Measurements from ENCODE around the gene RALGPS2. TPM values are rescaled to one million over a fixed set of nuclear protein-coding genes. Genes with fewer than 3 reads are reported as not detected.

The RALGPS2 gene
- total and polyA plus RNA-seq, 2 of the 8 experiments (the other 6 are each of a cell fraction or from before 2014, with no cell fraction given), result 6.7 to 38.0 TPM

DNA sequence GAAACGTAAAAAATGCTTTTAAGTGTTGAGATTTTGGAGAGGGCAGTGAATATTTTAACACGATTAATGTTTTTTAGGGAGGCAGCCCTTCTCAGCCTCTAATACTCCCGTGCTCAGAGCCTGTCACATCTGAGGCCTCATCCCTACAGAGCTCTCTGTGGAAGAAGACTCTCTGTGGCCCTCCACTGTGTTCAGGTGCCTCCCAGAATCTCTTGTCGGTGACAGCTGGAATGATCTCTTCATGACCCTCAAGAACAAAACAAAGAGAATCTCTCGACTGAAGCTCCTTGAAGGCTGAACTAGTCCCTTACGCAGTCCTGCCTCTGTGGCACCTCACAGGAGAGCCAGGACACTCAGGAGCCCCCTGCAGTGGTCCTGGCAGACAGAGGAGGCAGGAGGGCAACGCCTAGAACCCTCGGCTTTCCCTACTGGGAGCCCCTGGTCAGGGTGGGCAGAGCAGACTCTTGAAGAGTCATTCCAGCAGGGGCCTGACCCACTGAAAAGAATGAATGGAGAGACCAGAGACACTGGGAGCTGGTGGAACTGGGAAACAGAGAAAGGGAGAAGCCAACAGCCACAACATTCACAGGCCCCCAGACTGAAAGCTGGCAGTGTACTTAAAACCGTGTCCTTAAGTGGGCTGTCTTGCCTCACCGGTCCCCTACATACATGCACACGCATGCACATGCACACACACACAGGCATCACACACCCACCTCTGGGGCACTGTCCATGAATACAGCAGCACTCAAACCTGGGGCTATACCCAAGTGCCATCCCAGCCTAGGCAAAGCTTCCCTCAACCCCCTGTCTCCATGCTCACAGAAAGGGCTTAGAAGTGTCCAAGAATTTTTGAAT is 213.3 kb downstream of the RALGPS2 start:
- no peak for FAIRE-seq
- no peak overlapping the region for H3K27ac ChIP-seq (ENCODE audit: low read depth, low read length)
- no peak for TF ChIP-seq RBBP5 (IDR thresholded peaks at IDR 0.05; ENCODE audit: borderline replicate concordance, low read depth, low read length)
- TF ChIP-seq ASH2L (IDR thresholded peaks at IDR 0.05; ENCODE audit: low read length), result no peak
- TF ChIP-seq BACH1 (IDR thresholded peaks at IDR 0.05; ENCODE audit: low read length), result no peak
- TF ChIP-seq CTCF (IDR thresholded peaks at IDR 0.05; ENCODE audit: control extremely low read depth in 1 of 3, insufficient read depth in 1 of 3, low read depth in 1 of 3, low read length in 3 of 3), result no peak
- TF ChIP-seq, protein P1, sequence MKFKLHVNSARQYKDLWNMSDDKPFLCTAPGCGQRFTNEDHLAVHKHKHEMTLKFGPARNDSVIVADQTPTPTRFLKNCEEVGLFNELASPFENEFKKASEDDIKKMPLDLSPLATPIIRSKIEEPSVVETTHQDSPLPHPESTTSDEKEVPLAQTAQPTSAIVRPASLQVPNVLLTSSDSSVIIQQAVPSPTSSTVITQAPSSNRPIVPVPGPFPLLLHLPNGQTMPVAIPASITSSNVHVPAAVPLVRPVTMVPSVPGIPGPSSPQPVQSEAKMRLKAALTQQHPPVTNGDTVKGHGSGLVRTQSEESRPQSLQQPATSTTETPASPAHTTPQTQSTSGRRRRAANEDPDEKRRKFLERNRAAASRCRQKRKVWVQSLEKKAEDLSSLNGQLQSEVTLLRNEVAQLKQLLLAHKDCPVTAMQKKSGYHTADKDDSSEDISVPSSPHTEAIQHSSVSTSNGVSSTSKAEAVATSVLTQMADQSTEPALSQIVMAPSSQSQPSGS (IDR thresholded peaks at IDR 0.05; ENCODE audit: low read length), result no peak
- no peak for TF ChIP-seq SAP30 (IDR thresholded peaks at IDR 0.05; ENCODE audit: insufficient read depth, insufficient replicate concordance, low read length)
- no peak for TF ChIP-seq HDAC6 (IDR thresholded peaks at IDR 0.05; ENCODE audit: low read depth, low read length)

More for the DNA sequence above, 213.3 kb downstream of the RALGPS2 start:
- no peak overlapping the region for H2AK5ac ChIP-seq (ENCODE audit: low read depth, low read length)
- H4K20me1 ChIP-seq (replicated peaks in 1 of 2; ENCODE audit: control insufficient read depth in 1 of 2, insufficient read depth in 2 of 2, low read length in 2 of 2), result no peaks in the 10 kb centered on the region
- ChIA-PET CTCF (ENCODE audit: partially characterized antibody) (interaction anchor here (1.0 to 3.3 kb wide), 5 partner anchors 8 to 396 kb away, joined by 3 to 19 read pairs (median 5); no protein-coding TSS in a partner anchor), POLR2A (ENCODE audit: partially characterized antibody) (interaction anchor here (1.0 to 1.1 kb wide), 2 partner anchors 12 to 65 kb away, joined by 3 read pairs; no protein-coding TSS in a partner anchor)
- H2BK120ac ChIP-seq (replicated peaks; ENCODE audit: low read depth, low read length), result no peak overlapping the region
- peak in 1 of 2 experiments; percentile 40 for DNase-seq (ENCODE audit: low read depth in 1 of 2, low spot score in 2 of 2)
- H3K4me1 ChIP-seq (replicated peaks in 1 of 4; ENCODE audit: control insufficient read depth in 3 of 4, insufficient read depth in 4 of 4, low read length in 3 of 4), result peaks cover 0 to 2% (median 0%) of the 10 kb centered on the region in 4 experiments; a peak in 2 of 7 replicates
- H3K56ac ChIP-seq (replicated peaks; ENCODE audit: insufficient read length, low read depth, low read length), result no peak overlapping the region
- H2BK20ac ChIP-seq (ENCODE audit: low read length), result no peak overlapping the region
- no peaks in the 10 kb centered on the region for H3K27me3 ChIP-seq (replicated peaks in 1 of 4; ENCODE audit: control insufficient read depth in 3 of 4, extremely low read depth in 1 of 4, insufficient read depth in 3 of 4, low read length in 3 of 4)
- no peak overlapping the region; a peak in 1 of 4 replicates for H3K4me2 ChIP-seq (ENCODE audit: insufficient read depth in 1 of 2, low read depth in 2 of 2, low read length in 2 of 2)
- no peak overlapping the region for H3K23ac ChIP-seq (ENCODE audit: insufficient read length)
- no peak overlapping the region for H2BK12ac ChIP-seq (ENCODE audit: low read depth, low read length)
- H3K14ac ChIP-seq (ENCODE audit: insufficient read length), result no peak overlapping the region
- H3K4me3 ChIP-seq (ENCODE audit: extremely low read depth in 1 of 4, insufficient read depth in 2 of 4, low read depth in 3 of 4, low read length in 4 of 4), result no peak overlapping the region
- no peak overlapping the region for H3K4ac ChIP-seq (replicated peaks; ENCODE audit: insufficient read length, low read depth, low read length)
- H2AFZ ChIP-seq (ENCODE audit: low read length), result no peak overlapping the region
- H4K91ac ChIP-seq (replicated peaks; ENCODE audit: insufficient read length, low read length), result no peak overlapping the region
- WGBS, 2 experiments (ENCODE audit: extremely low coverage in 1 of 2, insufficient coverage in 1 of 2, insufficient read length in 1 of 2, insufficient replicate concordance in 2 of 2, low coverage in 1 of 2, low lambda C conversion rate in 2 of 2, missing lambda C conversion rate in 1 of 2), result 84% methylated on average over 11 of the region's 11 CpGs; no CpG with 5 or more reads in 1 of the 2 experiments
- H2BK5ac ChIP-seq (ENCODE audit: low read depth, low read length), result no peak overlapping the region
- H2BK15ac ChIP-seq (ENCODE audit: low read length), result no peak overlapping the region
- H3K18ac ChIP-seq (ENCODE audit: extremely low read depth, low read length), result no peak overlapping the region; the same call in 1 of the 2 replicates
- no peak overlapping the region for H4K5ac ChIP-seq (ENCODE audit: insufficient read length, low read depth, low read length)
- no peak overlapping the region for H3K9ac ChIP-seq (replicated peaks in 1 of 4; ENCODE audit: extremely low read depth in 1 of 4, low read depth in 3 of 4, low read length in 3 of 4)
- H3K23me2 ChIP-seq (ENCODE audit: low read depth, low read length), result no peaks in the 10 kb centered on the region
- no peaks in the 10 kb centered on the region for H3K79me2 ChIP-seq (ENCODE audit: control insufficient read depth in 1 of 2, insufficient read depth in 2 of 2, low read length in 2 of 2)
- no peaks in the 10 kb centered on the region for H3K79me1 ChIP-seq (ENCODE audit: low read depth, low read length)
- no peaks in the 10 kb centered on the region for H3K36me3 ChIP-seq (ENCODE audit: control insufficient read depth in 2 of 4, insufficient read depth in 4 of 4, low read length in 3 of 4)
- no peak overlapping the region; the same call in 1 of the 2 replicates for H4K8ac ChIP-seq (ENCODE audit: extremely low read depth, insufficient read depth, low read length)
- H3K9me3 ChIP-seq (ENCODE audit: insufficient read depth in 2 of 2, low read depth in 1 of 2, low read length in 1 of 2), result no peaks in the 10 kb centered on the region
